Tongue (tissue), 2 donors: ENCODE results near the gene MTHFD1L. TPM values are rescaled to one million over a fixed set of nuclear protein-coding genes. Genes with fewer than 3 reads are reported as not detected.
"Not testable (repeated sequence)": the region's sequence is repeated elsewhere in the genome, so short reads cannot be mapped to it uniquely, and the experiment has no call there.

Experiments
- DNase-seq: peaks from one replicate; pipeline ENCODE4 v3.0.0-alpha.2; 2015
- total RNA-seq: library from RNA; depleted of rRNA; stranded (reverse); fragments of >200 nt; gene quantifications from one replicate; pipeline ENCODE4 v1.2.3, GENCODE V29; 2014

Gene MTHFD1L
- total RNA-seq, 1 donor from 2014 or later: 14.5 TPM

DNA sequence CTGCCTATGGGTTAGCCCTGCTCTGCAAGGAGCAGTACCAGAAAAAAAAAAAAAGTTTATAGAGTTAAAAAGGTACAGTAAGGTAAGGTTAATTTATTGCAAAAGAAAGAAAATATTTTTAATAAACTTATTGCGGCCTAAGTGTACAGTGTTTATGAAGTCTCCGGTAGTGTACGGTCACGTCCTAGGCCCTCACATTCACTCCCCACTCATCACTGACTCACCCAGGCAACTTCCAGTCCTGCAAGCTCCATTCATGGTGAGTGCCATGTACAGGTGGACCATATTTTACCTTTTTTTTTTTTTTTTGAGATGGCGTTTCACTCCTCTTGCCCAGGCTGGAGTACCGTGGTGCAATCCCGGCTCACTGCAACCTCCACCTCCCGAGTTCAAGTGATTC, 258.1 kb downstream of the MTHFD1L start:
- DNase-seq: not testable (repeated sequence)

DNA sequence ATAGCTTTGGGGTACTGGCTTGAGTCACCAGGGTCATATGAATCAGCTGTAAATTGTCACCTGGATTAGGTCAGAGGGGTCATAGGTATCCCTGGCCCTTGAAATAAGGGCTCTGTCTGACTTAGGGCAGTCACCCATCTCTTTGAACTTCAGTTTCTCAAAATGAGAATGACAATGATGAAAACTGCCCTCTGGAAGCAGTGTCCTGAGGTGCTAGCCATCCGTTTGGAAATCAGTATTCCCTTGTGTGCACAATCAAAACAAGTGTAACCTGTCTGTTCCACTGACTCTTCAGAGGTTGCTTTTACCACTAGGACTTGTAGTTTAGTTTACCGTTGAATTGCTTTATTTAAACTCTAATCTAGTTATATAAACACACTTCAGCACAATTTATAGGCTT, 259.7 kb downstream of the MTHFD1L start:
- DNase-seq: not testable (repeated sequence)

GRCh38 chr6:151125651-151126416, 260.3 kb downstream of the MTHFD1L start:
- not testable (repeated sequence) for DNase-seq

- not testable (repeated sequence) for DNase-seq
Observed at GRCh38 chr6:151126417-151126724, 260.9 kb downstream of the MTHFD1L start.

GRCh38 chr6:151127133-151127798, 261.8 kb downstream of the MTHFD1L start:
- DNase-seq: not testable (repeated sequence)

GRCh38 chr6:151128763-151129370, 263.4 kb downstream of the MTHFD1L start:
- DNase-seq: no peak

GRCh38 chr6:151130329-151130728, 264.8 kb downstream of the MTHFD1L start:
- no peak for DNase-seq

GRCh38 chr6:151131324-151132007, 266.0 kb downstream of the MTHFD1L start:
- DNase-seq: no peak

DNA sequence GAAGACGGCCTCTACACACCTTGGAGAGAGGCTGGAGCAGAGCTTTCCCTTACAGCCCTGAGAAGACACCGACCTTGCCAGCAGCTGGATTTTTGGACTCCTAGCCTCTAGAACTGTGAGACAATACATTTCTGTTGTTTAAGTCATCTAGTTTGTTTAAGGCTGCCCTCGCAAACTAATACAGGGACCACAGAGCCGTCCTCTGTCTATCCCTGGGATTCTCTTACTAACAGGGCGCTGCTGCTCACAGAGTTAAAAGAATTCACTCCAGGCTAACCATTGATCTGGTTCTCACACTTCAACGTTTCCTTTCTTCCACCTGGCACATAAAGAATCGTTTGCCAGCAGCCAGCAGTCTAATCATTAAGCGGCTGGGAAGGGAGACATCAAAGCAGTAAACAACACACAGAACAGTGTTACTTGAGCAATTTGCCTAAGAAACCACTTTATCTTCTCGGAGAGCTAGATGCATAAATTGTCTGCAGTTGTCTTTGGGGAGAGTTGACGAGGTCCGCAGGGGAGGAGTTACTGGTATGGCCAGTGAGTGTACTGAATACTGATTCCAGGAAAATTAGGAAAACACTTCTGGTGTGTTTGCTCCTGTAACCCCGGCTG, 270.7 kb downstream of the MTHFD1L start:
- DNase-seq: no peak

- DNase-seq: no peak
Observed at GRCh38 chr6:151137542-151137941, 272.0 kb downstream of the MTHFD1L start.

GRCh38 chr6:151139524-151139923, 274.0 kb downstream of the MTHFD1L start:
- no peak for DNase-seq

DNA sequence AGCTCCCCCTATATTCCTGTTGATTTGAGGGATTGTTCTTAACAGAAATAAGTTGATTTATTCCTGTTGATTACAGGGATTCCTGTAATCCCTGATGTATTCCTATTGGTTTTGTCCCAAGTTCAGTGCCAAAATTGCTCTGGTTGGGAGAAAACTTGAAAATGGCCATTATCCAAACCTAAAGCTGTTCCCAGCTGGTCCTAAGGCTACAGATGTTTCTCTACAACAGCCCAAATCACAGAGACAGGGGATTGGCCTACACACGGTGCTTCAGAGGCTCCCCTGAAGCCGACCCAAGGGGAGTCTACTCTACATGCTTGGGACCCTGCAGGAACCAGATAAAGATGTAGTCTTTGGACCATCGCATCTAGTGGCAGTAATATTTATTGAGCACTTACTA, 275.3 kb downstream of the MTHFD1L start:
- peak; percentile 76 for DNase-seq

- DNase-seq: no peak
Observed at GRCh38 chr6:151141685-151142084, 276.2 kb downstream of the MTHFD1L start.

DNA sequence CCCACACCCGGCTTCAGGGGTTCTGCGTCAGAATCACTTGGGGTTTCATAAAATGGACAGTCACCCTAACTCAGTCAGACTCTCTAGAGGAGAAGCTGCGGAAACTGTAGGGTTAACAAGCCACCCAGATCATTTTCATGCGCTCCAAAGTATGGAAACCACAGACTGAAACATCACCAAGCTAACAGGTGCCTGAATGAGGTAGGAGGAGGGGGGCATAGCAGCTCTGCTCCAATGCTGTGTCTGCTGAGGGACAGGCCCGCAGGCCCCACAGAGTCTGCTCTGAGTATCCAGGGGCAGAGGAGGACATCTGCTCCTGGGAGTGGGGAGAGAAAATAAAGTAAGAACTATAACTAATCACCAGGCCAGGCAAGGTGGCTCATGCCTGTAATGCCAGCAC, 277.2 kb downstream of the MTHFD1L start:
- DNase-seq: peak; percentile 64

DNA sequence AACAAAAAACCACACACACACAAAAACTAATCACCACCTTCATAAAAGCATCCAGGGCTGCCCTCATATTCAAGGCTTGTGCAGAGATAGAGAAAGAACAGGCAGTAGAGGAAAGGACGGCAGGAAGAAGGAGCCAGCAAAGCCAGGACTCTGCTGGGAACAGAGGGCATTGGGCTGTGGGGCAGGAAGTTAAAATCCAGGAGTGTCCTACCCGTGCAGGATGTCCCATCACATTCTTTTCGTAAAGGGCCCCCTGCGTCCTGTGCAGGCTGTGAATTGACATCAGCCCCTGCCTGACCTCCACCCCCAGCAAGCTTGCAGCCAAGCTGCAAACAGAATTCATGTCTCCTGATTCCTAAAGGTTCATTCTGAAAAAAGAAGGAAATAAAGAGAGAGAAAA, 277.8 kb downstream of the MTHFD1L start:
- DNase-seq: no peak

GRCh38 chr6:151143806-151144205, 278.3 kb downstream of the MTHFD1L start:
- no peak for DNase-seq

GRCh38 chr6:151147118-151147832, 281.8 kb downstream of the MTHFD1L start:
- no peak for DNase-seq

- no peak for DNase-seq
Observed at GRCh38 chr6:151148111-151148510, 282.6 kb downstream of the MTHFD1L start.

- DNase-seq: no peak
Observed at GRCh38 chr6:151149793-151150192, 284.3 kb downstream of the MTHFD1L start.
